Thyroid gland (tissue), 4 donors: Measurements from ENCODE around the gene MANEAL. TPM values are rescaled to one million over a fixed set of nuclear protein-coding genes. Genes with fewer than 3 reads are reported as not detected.

Experiments used
- DNase-seq, 2 donors: peaks; one replicate each; pipeline ENCODE4 v3.0.0-alpha.2; 2019
- H3K27ac ChIP-seq, 3 donors: fragments of 200-600 bp; sonication (generic); 1 replicate in 2 of 3; 2 replicates in 1 of 3; pipeline ENCODE4 v1.5.1; 2016 to 2019; ENCODE audit warnings: mild to moderate bottlenecking in 1 of 3, moderate library complexity in 1 of 3
- H3K27me3 ChIP-seq: fragments of 200-600 bp; sonication (generic); one replicate; pipeline ENCODE4 v1.5.1; 2019
- H3K36me3 ChIP-seq, 2 donors: fragments of 200-600 bp; sonication (generic); one replicate each; pipeline ENCODE4 v1.5.1; 2016 to 2019
- H3K4me1 ChIP-seq, 2 donors: fragments of 200-600 bp; sonication (generic); one replicate each; pipeline ENCODE4 v1.5.1; 2017 to 2019
- H3K4me3 ChIP-seq, 3 donors: fragments of 200-600 bp; sonication (generic); replicated peaks in 1 of 3; 1 replicate in 2 of 3; 2 replicates in 1 of 3; pipeline ENCODE4 v1.5.1; 2016; ENCODE audit warnings: mild to moderate bottlenecking in 1 of 3
- H3K9me3 ChIP-seq: fragments of 200-600 bp; sonication (generic); one replicate; pipeline ENCODE4 v1.5.1; 2017
- POLR2A ChIP-seq, 2 donors: fragments of 450-650 bp; IDR thresholded peaks; one replicate each; pipeline ENCODE4 v1.6.1; 2017; ENCODE audit warnings: antibody characterized with exemption in 2 of 2, mild to moderate bottlenecking in 2 of 2, moderate library complexity in 1 of 2
- WGBS, 2 donors: methylation state at CpG; one replicate each; pipeline ENCODE4 v1.1.5; 2017; 5-methylcytosine and 5-hydroxymethylcytosine counted together
- intact Hi-C: fragments of 100-400 bp; cut with DNase I; formaldehyde crosslinking; loops from one replicate; pipeline ENCODE4 v1.15.1; 2023
- total RNA-seq, 4 donors: library from RNA; depleted of rRNA; stranded (reverse); fragments of >200 nt; gene quantifications; one replicate each; pipeline ENCODE4 v1.2.3, GENCODE V29; 2016
- TF ChIP-seq, protein P1 (sequence below), 6 experiments: fragments of 200-600 bp in 3 of 6; fragments of 450-650 bp in 3 of 6; sonication (generic) in 3 of 6; IDR thresholded peaks; one replicate each; pipeline ENCODE4 v1.5.1; 2016 to 2019; ENCODE audit warnings: antibody characterized with exemption in 6 of 6, mild to moderate bottlenecking in 2 of 6, inconsistent platforms in 1 of 6, moderate library complexity in 1 of 6

MANEAL gene
- total RNA-seq, 4 donors from 2014 or later, result 2.6 to 4.3 (median 3.5) TPM

DNA sequence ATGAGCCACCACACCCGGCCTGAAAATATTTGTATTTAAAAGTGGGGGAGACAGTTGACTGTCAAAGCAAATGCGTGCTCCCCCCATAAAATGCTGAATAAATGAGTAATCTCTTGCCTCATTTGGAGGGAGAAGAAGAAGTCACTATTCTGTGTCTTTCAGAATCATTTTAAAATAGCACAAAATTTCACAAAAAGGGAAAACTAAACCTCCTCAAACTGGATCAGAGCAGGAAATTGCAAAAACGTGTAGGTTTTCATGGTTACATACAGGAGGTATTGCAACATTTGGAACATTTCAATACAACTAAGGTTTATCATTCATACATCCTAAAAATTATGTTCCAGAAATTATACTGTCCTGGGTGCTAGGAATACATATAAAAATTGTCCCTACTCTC, 52.1 kb downstream of the MANEAL start:
- no peak overlapping the region for H3K27ac ChIP-seq
- H3K4me1 ChIP-seq, result peaks cover 2 to 5% of the 10 kb centered on the region in 2 donors
- intact Hi-C loops, result no loop called here
- no peaks in the 10 kb centered on the region for H3K36me3 ChIP-seq
- no peak overlapping the region for H3K4me3 ChIP-seq
- 65 to 74% methylated on average over 3 of the region's 3 CpGs for WGBS, 2 donors
- DNase-seq, result no peak
- no peaks in the 10 kb centered on the region for H3K9me3 ChIP-seq
- TF ChIP-seq, protein P1, sequence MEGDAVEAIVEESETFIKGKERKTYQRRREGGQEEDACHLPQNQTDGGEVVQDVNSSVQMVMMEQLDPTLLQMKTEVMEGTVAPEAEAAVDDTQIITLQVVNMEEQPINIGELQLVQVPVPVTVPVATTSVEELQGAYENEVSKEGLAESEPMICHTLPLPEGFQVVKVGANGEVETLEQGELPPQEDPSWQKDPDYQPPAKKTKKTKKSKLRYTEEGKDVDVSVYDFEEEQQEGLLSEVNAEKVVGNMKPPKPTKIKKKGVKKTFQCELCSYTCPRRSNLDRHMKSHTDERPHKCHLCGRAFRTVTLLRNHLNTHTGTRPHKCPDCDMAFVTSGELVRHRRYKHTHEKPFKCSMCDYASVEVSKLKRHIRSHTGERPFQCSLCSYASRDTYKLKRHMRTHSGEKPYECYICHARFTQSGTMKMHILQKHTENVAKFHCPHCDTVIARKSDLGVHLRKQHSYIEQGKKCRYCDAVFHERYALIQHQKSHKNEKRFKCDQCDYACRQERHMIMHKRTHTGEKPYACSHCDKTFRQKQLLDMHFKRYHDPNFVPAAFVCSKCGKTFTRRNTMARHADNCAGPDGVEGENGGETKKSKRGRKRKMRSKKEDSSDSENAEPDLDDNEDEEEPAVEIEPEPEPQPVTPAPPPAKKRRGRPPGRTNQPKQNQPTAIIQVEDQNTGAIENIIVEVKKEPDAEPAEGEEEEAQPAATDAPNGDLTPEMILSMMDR (IDR thresholded peaks at IDR 0.05), result no peak
- TF ChIP-seq POLR2A (IDR thresholded peaks at IDR 0.05), result no peak
- H3K27me3 ChIP-seq, result no peaks in the 10 kb centered on the region

DNA sequence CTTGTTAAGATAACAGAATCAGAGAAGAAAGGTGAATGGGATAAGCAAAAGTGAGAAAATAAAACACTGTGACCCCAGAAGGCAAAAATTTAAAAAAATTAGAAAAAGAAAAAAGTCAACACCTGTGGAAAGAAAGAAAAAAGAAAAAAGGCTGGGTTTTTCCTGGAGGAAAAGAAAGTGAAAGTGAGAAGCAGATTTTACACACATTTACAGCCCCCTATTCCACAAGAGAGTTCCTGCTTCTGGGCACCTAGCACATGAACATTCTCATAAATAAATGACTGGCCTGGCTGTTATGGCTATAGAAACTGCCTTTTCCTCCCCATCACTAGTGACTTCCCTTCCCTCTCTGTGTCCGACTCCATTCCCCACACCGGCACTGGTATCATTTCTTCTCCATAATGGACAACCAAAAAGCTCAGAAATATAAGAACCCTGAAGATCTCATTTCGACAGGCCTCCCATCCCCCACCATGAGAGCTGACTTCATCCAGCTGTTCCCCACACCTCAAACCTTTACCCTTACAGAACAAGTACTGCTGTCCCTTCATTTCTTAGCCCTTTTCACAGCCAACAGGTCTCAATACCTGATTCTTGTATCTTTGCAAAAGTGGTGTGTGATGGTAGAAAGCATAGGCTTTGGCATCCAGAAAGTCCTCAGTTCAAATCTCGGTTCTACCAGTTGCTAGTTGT, 53.1 kb downstream of the MANEAL start:
- Histone ChIP-seq H3K9me3 (no peaks in the 10 kb centered on the region), H3K27me3 (no peaks in the 10 kb centered on the region), H3K4me3 (no peak overlapping the region), H3K36me3 (no peaks in the 10 kb centered on the region), H3K27ac (no peak overlapping the region), H3K4me1 (peaks cover 7 to 12% of the 10 kb centered on the region in 2 donors)
- intact Hi-C loops, result no loop called here
- TF ChIP-seq, protein P1 (IDR thresholded peaks at IDR 0.05), result no peak
- no peak for TF ChIP-seq POLR2A (IDR thresholded peaks at IDR 0.05)
- DNase-seq, result no peak
- 86% methylated on average over 4 of the region's 4 CpGs for WGBS, 2 donors

DNA sequence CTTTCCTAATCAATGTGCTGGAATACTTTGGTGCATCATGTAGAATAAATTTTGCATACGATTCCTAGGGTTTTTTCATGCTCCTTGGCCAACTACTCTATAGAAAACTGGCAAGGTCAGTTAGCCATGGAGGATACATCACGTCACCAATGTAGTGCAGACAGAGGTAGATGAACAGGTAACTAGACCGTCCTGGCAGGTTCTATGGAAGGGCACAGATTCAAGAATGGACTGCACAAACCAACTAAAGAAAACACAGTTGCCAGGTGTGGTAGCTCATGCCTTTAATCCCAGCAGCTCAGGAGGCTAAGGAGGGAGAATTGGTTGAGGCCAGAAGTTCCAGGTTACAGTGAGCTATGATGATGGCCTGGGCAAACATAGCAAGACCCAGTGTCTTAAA, 55.8 kb downstream of the MANEAL start:
- Histone ChIP-seq H3K27ac (no peak overlapping the region), H3K4me1 (peaks cover 7 to 15% of the 10 kb centered on the region in 2 donors), H3K27me3 (no peaks in the 10 kb centered on the region), H3K9me3 (no peaks in the 10 kb centered on the region), H3K4me3 (no peak overlapping the region), H3K36me3 (no peaks in the 10 kb centered on the region)
- no peak for DNase-seq
- intact Hi-C loops, result no loop called here
- TF ChIP-seq, protein P1 (IDR thresholded peaks at IDR 0.05), result no peak
- no peak for TF ChIP-seq POLR2A (IDR thresholded peaks at IDR 0.05)
- WGBS, 2 donors, result 93 to 96% methylated on average over 3 of the region's 3 CpGs

DNA sequence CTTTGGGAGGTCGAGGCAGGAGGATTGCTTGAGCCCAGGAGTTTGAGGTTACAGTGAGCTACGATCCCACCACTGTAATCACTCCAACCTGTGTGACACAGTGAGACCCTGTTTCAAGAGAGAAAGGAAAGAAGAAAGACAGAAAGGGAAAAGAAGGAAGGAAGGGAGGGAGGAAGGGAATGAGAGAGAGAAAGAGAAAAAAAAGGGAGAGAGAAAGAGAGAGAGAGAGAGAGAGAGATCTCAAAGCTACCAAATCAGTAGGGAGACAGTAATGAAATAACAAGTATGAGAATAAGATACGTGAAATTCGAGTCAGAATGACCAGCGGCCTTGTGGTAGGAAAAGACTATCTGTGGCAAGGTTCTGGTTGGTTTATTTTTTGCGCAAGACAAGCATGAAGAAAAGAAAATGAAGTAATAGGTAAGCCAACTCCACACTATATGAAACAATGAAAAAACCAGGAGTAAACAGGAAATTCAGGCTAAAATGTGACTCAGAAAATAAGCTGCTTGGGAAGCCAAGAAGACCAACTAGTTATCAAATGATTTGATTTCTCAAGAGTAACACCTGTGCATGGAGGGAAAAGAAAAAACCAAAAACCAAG, 56.8 kb downstream of the MANEAL start:
- Histone ChIP-seq H3K36me3 (peaks cover 0 to 5% of the 10 kb centered on the region in 2 donors), H3K27me3 (no peaks in the 10 kb centered on the region), H3K4me1 (peaks cover 7 to 12% of the 10 kb centered on the region in 2 donors), H3K27ac (no peak overlapping the region), H3K4me3 (no peak overlapping the region), H3K9me3 (no peaks in the 10 kb centered on the region)
- no peak for DNase-seq
- intact Hi-C loops, result no loop called here
- 90 to 92% methylated on average over 6 of the region's 6 CpGs for WGBS, 2 donors
- TF ChIP-seq, protein P1 (IDR thresholded peaks at IDR 0.05), result no peak
- TF ChIP-seq POLR2A (IDR thresholded peaks at IDR 0.05), result no peak

Other genes starting within 250 kb of the MANEAL start
- 10 to 100 TPM in 3 of 4 donors, 1 to 10 TPM in 1; 8.1 to 16.7 (median 13.0) TPM for gene SNIP1, start 239.6 kb upstream of the MANEAL start, total RNA-seq
- 10 to 100 TPM; 25.5 to 36.3 (median 26.0) TPM for gene DNALI1, start 236.9 kb upstream of the MANEAL start, total RNA-seq
- 10 to 100 TPM; 27.1 to 53.8 (median 33.3) TPM for gene GNL2, start 197.9 kb upstream of the MANEAL start, total RNA-seq
- gene RSPO1, start 159.0 kb upstream of the MANEAL start, total RNA-seq, result under 1 TPM in 1 of 4 donors, not detected in 3; 0.44 TPM
- gene CDCA8, start 101.3 kb upstream of the MANEAL start, total RNA-seq, result 1 to 10 TPM in 2 of 4 donors, under 1 TPM in 2; 0.33 to 1.2 (median 0.81) TPM
- gene EPHA10, start 28.7 kb upstream of the MANEAL start, total RNA-seq, result under 1 TPM in 3 of 4 donors, not detected in 1; 0.11 to 0.54 (median 0.54) TPM
- gene C1orf122, start 13.9 kb downstream of the MANEAL start, total RNA-seq, result 100 to 1,000 TPM in 1 of 4 donors, 10 to 100 TPM in 3; 35.4 to 164 (median 69.9) TPM
- 10 to 100 TPM in 2 of 4 donors, 1 to 10 TPM in 2; 7.1 to 15.6 (median 10.9) TPM for gene YRDC, start 14.4 kb downstream of the MANEAL start, total RNA-seq
- 1 to 10 TPM; 4.0 to 6.9 (median 5.7) TPM for gene MTF1, start 65.7 kb downstream of the MANEAL start, total RNA-seq
- gene INPP5B, start 153.2 kb downstream of the MANEAL start, total RNA-seq, result 10 to 100 TPM; 24.7 to 42.5 (median 30.8) TPM
- gene SF3A3, start 196.2 kb downstream of the MANEAL start, total RNA-seq, result 10 to 100 TPM; 42.1 to 77.0 (median 46.6) TPM
- 10 to 100 TPM in 2 of 4 donors, 1 to 10 TPM in 2; 7.5 to 13.8 (median 10.4) TPM for gene FHL3, start 211.7 kb downstream of the MANEAL start, total RNA-seq
- 10 to 100 TPM; 36.1 to 43.9 (median 39.4) TPM for gene UTP11, start 218.9 kb downstream of the MANEAL start, total RNA-seq